ENCODE measurements around the gene MVK.

The MVK gene

DNA sequence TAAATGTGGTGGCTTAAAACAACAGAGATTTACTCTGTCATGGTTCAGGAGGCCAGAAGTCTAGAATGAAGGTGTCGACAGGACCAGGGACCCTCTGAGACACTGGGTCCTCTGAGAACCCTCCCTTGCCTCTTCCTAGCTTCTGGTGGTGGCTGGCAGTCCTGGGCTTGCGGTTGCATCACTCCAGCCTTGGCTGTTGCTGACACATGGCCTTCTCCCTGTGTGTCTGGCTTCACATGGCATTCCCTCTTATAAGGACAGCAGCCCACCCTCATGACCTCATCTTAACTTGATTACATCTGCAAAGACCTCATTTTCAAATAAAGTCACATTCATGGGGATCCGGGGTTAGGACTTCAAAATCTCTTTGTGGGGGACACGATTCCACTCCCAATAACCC is 36.9 kb downstream of the MVK start:
- DNase-seq = no peak

- DNase-seq = no peak
Measured at GRCh38 chr12:109611223-109611622, 37.6 kb downstream of the MVK start.

GRCh38 chr12:109612003-109612402 is 38.4 kb downstream of the MVK start:
- DNase-seq = no peak

DNA sequence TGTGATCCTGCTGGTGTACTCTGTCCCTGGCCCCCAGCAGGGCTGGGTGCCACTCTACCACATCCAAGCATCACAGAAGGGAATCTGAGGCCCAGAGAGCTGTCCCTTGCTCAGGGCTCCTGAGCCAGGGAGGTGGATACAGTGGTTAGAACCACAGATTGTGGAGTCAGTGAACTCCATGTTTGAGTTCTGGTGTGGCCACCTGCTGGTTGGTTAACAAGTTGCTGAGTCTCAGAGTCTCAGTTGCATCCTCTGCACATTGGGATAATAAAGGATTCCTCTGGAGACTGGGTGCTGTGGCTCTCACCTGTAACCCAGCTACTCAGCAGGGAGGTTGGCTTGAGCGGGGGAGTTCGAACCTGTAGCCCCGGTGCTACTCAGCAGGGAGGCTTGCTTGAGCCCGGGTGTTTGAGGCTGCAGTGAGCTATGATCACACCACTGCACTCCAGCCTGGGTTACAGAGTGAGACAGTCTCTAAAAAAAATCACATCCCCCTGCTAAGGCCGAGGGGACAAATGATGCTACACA is 39.4 kb downstream of the MVK start:
- DNase-seq = no peak

- no peak for DNase-seq
Measured at GRCh38 chr12:109613649-109614455, 40.3 kb downstream of the MVK start.

DNA sequence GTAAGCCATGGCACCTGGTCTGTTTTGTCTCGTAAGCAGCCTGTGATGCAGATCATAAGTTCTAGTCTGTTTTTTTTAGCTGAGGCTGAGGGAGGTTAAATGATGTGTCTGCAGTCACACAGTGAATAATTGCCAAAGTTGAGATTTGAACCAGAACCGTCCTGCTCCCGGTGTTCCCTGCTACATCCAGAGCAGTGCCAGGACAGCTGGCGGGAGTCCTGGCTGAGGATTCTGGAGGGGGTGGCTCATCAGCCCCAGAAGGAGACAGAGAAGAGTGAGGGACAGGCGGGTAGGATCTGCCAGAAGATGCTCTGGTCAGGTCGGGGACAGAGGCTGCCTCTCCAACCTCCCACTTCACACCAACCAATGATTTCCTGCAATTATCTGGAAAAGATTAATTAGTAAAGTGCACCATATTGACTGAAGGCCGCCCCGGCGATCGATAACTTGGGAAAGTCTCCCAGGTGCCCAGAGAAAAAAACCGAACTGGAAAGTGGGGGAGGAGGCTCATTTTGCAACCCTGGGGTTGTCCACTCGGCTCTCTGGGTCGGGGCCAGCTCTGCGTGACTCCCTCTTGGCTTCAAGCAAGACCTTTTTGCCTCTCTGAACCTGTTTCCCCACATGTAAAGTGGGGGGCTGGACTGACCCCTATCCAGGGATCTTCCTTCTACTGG is 42.1 kb downstream of the MVK start:
- DNase-seq = no peak

DNA sequence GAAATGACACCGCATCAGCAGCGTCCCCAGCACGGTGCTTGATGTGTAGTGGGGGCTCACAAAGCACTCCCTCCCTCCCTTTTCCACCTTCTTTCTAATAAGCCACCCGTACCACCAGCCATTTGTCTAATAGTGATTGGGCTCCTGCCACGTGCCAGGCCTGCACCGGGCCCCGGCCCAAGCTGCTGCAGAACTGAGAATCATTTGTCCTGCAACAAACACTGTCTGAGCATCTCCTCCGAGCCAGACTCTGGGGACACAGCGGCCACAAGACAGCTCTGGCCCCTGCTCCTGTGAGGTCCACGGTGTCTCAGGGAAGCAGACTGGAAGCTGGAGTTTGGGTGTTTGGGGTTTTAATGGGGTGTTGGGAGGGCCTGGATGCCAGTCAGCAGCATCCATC is 43.9 kb downstream of the MVK start:
- DNase-seq = no peak

DNA sequence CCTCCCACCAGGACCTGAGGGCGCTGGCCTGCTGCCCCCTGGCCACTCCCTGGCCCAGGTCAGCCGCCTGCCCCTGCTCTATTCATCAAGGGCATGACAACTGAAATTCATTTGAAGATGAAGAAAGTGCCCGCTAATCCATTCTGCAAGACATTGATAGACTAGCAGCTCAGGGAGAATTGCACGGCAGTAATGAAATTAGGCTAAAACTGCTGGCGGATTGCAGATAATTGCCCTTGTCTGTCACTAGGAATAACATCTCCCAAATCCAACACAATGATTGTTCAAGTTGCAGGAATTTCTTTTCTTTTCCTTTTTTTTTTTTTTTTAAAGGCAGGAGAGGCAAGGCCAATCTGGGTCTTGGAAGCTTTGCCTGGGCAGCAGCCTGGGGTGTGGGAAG is 44.5 kb downstream of the MVK start:
- no peak for DNase-seq

GRCh38 chr12:109619002-109619604 is 45.5 kb downstream of the MVK start:
- no peak for DNase-seq

DNA sequence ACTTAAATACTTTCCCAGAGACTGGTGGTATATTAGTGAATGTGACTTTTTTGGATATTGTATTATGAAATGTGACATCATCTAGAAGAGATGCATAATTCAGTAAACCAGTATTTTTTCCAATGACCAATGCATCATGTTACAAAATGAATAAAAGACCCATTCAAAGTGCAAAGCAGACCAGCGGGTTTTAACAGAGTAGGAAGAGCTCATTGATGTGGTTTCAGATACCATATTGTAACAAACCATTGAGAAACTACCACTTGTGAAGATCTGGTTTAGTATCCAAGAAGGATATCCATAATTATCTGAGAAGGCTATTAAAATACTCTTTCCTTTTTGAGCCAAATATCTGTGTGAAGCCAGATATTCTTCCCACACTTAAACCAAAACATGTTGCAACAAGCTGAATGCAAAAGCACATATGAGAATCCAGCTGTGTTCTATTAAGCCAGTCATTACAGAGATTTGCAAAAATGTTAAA is 47.7 kb downstream of the MVK start:
- no peak for DNase-seq

GRCh38 chr12:109621901-109622364 is 48.3 kb downstream of the MVK start:
- DNase-seq = no peak

DNA sequence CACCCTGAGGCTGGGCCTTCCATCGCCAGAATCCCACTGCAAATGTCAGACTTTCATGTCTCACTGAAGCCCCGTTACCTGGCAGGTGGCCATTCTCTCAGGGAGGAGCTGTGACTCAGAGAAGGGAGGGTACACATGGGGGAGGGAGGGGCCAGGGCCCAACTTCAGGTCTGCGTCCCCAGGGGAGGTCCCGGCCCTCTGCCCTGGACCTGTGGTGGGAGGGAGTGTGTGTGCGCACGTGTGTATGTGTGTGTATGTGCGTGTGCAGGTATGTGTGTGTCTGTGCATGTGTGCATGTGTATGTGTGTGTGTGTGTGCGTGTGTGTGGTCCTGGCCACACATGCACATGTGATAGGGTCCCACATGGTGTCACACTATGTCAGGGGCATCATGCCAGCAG is 50.9 kb downstream of the MVK start:
- no peak for DNase-seq

DNA sequence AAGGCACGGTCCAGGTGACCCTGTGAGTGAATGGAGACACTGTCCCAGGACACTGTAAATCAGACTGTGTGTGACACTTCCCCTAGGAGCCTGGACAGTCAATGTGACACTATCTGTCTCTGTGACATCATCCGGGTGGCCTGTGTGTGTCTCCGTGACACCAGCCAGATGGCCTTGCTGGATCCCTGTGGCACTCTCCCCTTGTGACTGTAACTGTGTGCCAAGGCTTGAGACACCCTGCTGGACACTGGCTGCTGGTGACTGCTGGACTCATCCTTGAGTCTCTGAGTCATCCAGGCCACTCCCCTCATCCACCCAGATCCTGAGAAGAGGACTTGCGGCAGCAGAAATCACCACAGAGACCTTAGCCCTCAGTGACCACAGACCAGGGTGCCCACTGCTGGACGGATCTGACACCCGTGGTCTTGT is 51.6 kb downstream of the MVK start:
- DNase-seq = no peak

DNA sequence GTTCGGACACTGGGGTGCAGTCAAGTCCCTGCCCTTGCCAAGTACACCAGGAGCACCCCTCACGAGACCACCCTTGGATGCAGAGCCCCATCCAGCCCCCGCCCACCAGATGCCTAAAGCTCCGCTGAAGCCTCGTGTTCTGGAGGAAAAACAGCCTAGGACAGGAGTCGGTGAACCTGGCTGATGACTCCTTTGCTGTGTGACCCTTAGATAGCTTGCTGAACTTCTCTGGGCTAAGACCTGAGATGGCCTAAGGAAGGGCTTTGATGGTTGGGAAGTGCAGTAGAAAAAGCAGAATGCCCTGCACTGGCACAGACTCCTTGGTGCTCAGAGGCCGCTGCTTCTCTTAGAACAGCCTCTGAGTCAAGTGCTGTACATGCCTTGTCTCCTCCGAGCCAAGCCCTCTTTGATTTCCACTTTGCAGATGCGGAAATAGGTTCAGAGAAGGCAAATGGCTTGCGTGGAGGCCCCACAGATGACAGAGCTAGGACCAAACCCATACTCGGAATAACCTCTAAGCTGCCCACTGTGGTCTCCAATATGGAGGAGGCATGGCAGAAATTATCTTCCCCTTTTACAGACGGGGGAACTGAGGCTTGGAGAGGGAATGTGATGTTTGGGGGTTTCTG is 52.3 kb downstream of the MVK start:
- no peak for DNase-seq

GRCh38 chr12:109626378-109627115 is 53.0 kb downstream of the MVK start:
- DNase-seq = no peak

DNA sequence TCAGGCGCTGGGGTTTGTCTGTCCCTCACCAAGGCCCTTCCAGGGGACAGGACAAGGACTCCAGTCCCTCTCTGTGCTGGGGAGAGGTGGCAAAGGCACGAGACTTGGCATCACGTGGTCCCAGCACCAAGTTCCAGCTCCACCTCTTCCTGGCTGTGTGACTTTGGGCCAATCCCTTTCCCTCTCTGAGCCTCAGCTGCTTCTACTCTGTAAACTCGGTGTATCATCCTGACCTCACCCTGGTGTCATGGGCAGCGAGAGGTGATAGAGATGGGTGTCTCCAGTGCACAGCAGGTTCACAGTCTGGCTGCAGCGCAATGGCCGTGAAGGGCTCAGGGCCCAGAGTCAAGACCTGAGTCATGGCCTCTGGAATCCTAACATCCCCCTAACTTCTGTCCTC is 54.0 kb downstream of the MVK start:
- DNase-seq = no peak

- no peak for DNase-seq
Measured at GRCh38 chr12:109630107-109630506, 56.5 kb downstream of the MVK start.

DNA sequence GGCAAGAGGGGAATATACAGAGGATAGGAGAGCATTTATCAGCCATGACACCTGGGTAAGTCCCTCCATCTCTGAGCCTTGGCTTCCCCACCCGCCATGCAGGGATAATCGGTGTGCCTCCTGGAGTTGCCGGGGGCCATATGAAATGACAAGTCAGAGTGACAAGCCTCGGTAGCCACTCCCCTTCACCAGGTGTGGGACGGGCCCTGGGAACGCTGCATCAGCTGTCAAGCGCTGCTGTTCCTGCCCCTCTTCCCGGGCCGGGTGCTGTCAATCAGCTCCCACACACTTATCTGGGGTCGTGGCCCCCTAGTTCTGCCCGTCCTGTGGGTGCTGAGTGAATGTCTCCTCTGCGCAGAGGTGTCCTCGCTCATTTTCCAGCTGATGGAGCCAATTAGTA is 57.2 kb downstream of the MVK start:
- DNase-seq = no peak

DNA sequence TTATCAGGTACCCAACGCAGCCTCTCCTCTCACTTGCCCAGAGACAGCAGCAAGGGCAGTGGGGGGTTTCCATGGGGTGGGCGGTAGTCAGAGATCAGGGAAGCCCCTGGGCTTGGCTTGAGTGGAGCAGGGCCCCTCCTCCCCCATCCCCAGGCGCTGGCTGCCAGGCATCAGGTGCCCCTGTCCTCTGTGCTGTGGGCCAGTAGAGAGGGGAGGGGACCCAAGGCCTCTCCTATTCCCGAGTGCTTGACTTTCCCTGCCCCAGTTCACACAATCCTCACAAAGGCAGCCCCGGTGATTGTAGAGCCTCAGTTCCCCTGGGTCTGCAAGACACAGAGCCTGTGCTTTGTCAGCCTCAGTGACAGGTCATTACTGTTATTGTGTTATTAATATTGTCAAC is 57.7 kb downstream of the MVK start:
- no peak for DNase-seq

DNA sequence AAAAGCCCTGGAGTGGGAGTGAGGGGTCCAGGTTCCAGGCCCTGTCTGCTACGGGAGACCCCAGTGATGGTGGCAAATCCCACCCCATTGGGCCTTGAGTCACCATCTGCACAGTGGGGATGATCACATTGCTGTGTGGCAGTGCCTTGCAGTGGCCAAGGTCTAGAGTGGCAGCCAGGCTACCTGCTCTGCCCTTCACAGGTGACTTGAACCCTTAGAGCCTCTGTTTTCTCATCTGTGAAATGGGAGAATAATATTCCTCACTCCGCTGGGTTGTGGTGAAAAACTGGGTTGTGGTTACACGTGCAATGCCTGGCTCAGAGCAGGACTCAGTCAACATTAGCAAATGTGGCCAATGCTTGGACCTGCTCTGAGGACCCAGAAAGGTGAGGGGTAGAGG is 58.2 kb downstream of the MVK start:
- DNase-seq = no peak

DNA sequence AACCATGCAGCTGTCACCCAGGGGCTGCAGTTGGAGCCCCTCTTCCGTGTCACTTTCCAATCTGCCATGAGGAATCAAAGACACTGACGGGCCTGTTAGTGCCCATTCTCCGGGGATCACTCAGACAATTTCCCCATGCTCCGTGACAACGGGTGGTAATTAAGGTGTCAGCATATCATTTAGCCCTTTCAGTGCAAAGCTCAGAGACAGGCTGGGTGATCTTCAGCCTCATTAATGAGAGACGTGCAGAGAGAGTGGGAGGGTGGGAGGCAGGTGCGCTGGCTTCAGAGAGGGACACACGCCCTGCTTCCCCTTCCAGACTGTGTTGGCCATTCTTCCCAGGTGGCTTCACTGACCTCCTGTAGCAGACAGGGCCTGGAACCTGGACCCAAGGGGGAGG is 58.7 kb downstream of the MVK start:
- no peak for DNase-seq

GRCh38 chr12:109635717-109636116 is 62.1 kb downstream of the MVK start:
- DNase-seq = no peak

DNA sequence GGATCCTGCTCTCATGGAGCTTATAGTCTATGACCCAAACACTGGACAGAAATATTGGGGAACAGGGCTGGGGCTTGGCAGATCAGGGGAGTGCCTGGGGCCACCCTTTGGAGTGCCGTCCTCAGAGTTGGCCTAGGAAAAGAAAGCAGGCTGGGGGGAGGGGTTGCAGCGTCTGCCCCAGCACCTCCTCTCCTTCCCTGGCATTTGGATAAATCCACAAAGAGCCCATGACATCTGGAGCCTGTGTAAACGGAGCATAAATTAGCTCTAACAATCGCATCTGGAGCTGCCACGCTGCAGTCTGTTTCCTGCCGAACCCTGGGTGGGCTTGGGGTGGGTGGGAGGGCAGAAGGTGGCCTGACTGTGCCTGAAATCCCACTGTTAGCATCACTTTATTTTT is 63.8 kb downstream of the MVK start:
- DNase-seq = no peak
